Kidney epithelial cell (primary cell): ENCODE measurements around the gene RBCK1. TPM values are rescaled to one million over a fixed set of nuclear protein-coding genes. Genes with fewer than 3 reads are reported as not detected.

Experiments used
- DNase-seq: peaks from one replicate; pipeline ENCODE4 v3.0.0-alpha.2; 2010; ENCODE audit warnings: low read depth
- H3K27me3 ChIP-seq: 2 replicates; pipeline ENCODE4 v1.6.0; 2011; ENCODE audit warnings: low read length; ENCODE audit not compliant: control insufficient read depth, insufficient read depth
- H3K36me3 ChIP-seq: 2 replicates; pipeline ENCODE4 v1.5.1; 2011; ENCODE audit warnings: low read length; ENCODE audit not compliant: control insufficient read depth, insufficient read depth
- H3K4me3 ChIP-seq: 2 replicates; pipeline ENCODE4 v1.5.1; 2011; ENCODE audit warnings: low read depth, mild to moderate bottlenecking, control low read depth, low read length
- total RNA-seq: library from RNA; depleted of rRNA; stranded (reverse); fragments of >200 nt; gene quantifications from 2 replicates; pipeline ENCODE4 v1.2.3, GENCODE V29; 2015
- TF ChIP-seq, protein P1 (sequence below): IDR thresholded peaks from 2 replicates; pipeline ENCODE4 v1.5.1; 2011; ENCODE audit warnings: mild to moderate bottlenecking, moderate library complexity, low read length, control low read depth, inconsistent platforms; ENCODE audit not compliant: insufficient read depth, poor library complexity, severe bottlenecking

Gene RBCK1
- total RNA-seq, 1 donor from 2014 or later, result 292 TPM

DNA sequence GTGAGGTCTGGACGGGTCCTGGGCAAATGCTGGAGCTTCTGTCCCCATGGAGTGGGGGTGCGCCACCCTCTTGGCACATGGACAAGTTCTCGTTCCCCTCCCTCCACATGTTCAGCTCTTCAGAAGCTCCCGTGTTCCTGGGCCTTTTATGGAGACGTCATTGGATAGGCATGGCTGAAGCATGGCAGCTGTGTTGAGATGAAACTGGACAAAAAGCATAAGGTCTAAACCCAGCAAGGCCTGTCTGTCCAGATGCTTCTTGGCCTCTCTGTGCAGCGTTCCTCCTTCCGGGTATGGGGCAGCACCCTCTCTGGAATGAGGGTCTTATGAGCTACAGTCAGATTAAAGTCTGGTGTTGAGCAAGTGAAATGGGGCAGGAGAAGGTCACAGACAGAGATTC, 27.5 kb downstream of the RBCK1 start:
- Histone ChIP-seq H3K36me3 (peaks cover 6% of the 10 kb centered on the region), H3K4me3 (no peak overlapping the region), H3K27me3 (no peaks in the 10 kb centered on the region)
- TF ChIP-seq, protein P1, sequence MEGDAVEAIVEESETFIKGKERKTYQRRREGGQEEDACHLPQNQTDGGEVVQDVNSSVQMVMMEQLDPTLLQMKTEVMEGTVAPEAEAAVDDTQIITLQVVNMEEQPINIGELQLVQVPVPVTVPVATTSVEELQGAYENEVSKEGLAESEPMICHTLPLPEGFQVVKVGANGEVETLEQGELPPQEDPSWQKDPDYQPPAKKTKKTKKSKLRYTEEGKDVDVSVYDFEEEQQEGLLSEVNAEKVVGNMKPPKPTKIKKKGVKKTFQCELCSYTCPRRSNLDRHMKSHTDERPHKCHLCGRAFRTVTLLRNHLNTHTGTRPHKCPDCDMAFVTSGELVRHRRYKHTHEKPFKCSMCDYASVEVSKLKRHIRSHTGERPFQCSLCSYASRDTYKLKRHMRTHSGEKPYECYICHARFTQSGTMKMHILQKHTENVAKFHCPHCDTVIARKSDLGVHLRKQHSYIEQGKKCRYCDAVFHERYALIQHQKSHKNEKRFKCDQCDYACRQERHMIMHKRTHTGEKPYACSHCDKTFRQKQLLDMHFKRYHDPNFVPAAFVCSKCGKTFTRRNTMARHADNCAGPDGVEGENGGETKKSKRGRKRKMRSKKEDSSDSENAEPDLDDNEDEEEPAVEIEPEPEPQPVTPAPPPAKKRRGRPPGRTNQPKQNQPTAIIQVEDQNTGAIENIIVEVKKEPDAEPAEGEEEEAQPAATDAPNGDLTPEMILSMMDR, result no peak
- DNase-seq, result no peak

DNA sequence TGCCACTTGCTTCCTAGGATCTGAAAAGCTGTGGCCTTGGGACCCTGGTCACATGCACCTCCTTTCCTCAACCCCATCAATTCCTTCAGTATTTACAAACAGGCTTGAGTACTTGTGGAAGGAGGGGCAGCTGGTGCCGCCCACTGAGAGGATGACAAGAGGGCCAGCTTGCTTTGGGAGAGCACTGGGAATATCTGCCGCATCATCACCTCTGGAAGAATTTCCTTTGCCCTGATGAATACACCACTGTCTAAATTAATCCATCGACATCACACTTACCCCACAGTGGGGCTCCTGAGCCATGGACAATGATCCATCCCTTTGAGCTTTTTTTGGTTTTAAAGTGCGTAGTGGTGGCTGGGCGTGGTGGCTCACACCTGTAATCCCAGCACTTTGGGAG, 28.4 kb downstream of the RBCK1 start:
- no peaks in the 10 kb centered on the region for H3K27me3 ChIP-seq
- TF ChIP-seq, protein P1, result no peak
- H3K4me3 ChIP-seq, result no peak overlapping the region
- no peak for DNase-seq
- H3K36me3 ChIP-seq, result peaks cover 6% of the 10 kb centered on the region

DNA sequence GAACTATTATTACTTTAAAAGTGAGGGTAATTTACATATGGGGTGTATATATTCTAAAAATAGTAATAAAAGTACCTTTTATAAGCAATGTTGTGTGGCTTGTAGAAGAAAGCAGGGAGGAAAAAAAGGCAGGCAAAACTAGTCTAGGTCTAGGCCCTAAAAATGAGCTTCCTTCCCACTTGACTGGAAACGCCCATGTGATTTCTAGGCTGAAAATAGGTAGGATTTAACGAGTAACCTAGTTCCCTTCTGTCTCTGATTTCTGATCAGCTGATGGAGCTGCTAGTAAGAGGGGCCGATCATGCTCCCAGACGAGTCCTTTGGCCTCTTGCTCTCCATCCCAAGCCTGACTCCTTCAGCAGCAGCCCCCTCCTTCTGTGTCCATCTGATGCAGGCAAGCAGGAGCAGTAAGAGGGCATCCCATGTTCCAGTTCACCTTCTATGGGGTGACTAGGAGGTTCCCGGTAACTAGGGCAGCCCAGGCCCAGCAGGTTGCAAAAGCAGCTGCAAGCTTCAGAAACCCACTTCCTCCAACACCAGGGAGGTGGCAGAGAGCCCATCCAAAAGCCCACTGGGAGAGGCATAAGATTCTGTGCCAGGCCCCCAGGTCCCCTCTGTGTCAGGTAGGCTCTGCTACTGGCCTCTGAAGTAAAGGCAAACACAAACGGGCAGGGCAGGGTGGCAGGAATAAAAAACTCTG, 29.8 kb downstream of the RBCK1 start:
- Histone ChIP-seq H3K4me3 (no peak overlapping the region), H3K27me3 (no peaks in the 10 kb centered on the region), H3K36me3 (peaks cover 6% of the 10 kb centered on the region)
- DNase-seq, result no peak
- TF ChIP-seq, protein P1, result no peak

DNA sequence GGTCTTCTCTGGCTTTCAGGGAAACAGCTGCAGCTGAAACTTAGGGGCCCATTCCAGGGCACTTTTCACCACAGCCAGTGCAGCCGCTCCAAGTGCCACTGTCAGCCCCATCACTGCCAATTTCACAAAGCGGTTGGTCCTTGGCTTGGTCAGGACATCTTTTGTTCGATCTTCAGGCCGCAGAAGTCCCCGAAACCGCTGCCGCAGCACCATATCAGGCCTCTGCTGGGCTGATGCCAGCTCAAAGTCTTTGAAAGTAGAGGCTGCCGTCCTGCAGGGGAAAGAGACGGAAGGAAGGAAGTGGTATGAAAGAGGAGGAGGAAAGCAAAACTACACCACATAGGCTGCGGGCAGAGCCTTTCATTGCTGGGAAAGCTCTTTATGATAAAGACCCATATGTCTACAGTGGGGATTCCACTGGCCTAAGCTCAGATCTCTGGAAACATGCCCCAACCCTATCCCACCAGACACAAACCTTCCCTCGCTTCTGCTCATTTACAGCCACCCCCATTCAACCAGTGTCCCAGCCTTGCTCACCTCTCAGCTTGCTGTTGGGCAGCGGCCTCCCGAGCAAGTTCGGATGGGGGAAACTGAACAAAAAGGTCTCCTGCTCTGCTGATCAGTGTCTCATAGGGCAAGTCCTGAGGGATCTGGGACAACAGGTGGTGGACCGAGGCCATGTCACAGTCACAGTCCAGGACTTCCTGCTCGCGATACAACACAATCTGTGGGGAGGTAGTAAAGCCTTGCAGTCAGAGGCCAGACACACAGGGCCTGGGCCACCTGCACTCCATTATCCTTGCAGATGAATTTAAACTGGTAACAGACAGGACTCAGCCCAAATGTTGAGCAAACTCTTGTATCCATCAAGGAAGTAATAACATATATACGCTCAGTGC, 30.7 kb downstream of the RBCK1 start:
- H3K36me3 ChIP-seq, result peaks cover 6% of the 10 kb centered on the region
- no peaks in the 10 kb centered on the region for H3K27me3 ChIP-seq
- DNase-seq, result no peak
- no peak overlapping the region for H3K4me3 ChIP-seq
- TF ChIP-seq, protein P1, result no peak

DNA sequence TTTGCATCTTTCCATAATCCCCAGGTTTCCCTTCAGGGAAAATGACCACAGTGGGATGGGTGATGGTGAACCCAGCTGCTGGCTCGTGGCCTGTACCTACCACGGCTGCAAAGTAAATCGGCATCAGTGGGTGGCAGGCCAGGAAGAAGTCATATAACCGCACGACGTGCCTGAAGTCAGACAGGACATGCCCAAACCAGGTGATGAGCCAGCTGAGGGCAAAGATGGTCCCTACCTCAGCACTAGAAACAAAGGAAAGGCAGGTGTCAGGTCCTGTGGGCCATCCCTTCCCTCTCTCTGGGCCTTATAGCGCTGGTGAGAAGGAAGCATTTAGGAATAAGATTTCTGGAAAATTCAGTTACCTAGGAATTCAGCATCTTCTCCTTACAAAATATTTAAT, 32.0 kb downstream of the RBCK1 start:
- H3K36me3 ChIP-seq, result peaks cover 8% of the 10 kb centered on the region
- TF ChIP-seq, protein P1, result no peak
- no peak for DNase-seq

More for the DNA sequence above, 32.0 kb downstream of the RBCK1 start:
- no peaks in the 10 kb centered on the region for H3K27me3 ChIP-seq
- H3K4me3 ChIP-seq, result no peak overlapping the region
